PFSK-1 (cell line): ENCODE results near the gene PLXDC2.

ENCODE experiments used
- POLR2AphosphoS5 ChIP-seq: IDR thresholded peaks from 2 replicates; pipeline ENCODE4 v1.6.1; 2012; ENCODE audit warnings: low read depth, mild to moderate bottlenecking, control low read depth, low read length, moderate library complexity
- SIN3A ChIP-seq: IDR thresholded peaks from 2 replicates; pipeline ENCODE4 v1.6.1; 2012; ENCODE audit warnings: mild to moderate bottlenecking, low read length, moderate library complexity, borderline replicate concordance; ENCODE audit not compliant: insufficient read depth
- TAF1 ChIP-seq: IDR thresholded peaks from 2 replicates; pipeline ENCODE4 v1.6.1; 2012; ENCODE audit warnings: low read length, control low read depth, borderline replicate concordance; ENCODE audit not compliant: insufficient read depth
- TF ChIP-seq, protein P1 (sequence below), 2 experiments: IDR thresholded peaks; 2 replicates each; pipeline versions ENCODE4 v1.6.1 to v1.8.0; 2011 to 2012; ENCODE audit warnings: low read depth in 2 of 2, low read length in 2 of 2, control low read depth in 1 of 2, inconsistent platforms in 1 of 2, mild to moderate bottlenecking in 1 of 2, moderate library complexity in 1 of 2; ENCODE audit not compliant: insufficient read depth in 1 of 2

DNA sequence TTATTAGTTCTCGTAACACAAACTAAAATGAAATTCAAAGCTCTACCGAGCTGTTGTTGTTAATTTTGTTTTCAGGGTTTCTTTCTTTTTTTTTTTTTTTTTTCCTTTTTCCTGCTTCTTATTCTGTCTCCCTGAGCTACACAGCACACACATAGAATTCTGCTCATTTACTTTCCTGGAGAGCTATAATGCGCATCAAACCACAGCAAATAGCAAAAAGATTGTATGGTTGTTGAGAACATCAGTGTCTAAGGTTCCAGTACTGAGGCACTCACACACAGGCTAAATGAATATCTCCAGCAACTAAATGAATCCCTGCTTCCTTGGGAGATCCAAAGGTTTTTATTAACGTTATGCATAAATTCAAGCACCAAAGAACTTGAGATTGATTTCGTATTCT, 418.3 kb downstream of the PLXDC2 start:
- no peak for TF ChIP-seq POLR2AphosphoS5
- TF ChIP-seq SIN3A = no peak
- no peak for TF ChIP-seq TAF1
- TF ChIP-seq, protein P1, sequence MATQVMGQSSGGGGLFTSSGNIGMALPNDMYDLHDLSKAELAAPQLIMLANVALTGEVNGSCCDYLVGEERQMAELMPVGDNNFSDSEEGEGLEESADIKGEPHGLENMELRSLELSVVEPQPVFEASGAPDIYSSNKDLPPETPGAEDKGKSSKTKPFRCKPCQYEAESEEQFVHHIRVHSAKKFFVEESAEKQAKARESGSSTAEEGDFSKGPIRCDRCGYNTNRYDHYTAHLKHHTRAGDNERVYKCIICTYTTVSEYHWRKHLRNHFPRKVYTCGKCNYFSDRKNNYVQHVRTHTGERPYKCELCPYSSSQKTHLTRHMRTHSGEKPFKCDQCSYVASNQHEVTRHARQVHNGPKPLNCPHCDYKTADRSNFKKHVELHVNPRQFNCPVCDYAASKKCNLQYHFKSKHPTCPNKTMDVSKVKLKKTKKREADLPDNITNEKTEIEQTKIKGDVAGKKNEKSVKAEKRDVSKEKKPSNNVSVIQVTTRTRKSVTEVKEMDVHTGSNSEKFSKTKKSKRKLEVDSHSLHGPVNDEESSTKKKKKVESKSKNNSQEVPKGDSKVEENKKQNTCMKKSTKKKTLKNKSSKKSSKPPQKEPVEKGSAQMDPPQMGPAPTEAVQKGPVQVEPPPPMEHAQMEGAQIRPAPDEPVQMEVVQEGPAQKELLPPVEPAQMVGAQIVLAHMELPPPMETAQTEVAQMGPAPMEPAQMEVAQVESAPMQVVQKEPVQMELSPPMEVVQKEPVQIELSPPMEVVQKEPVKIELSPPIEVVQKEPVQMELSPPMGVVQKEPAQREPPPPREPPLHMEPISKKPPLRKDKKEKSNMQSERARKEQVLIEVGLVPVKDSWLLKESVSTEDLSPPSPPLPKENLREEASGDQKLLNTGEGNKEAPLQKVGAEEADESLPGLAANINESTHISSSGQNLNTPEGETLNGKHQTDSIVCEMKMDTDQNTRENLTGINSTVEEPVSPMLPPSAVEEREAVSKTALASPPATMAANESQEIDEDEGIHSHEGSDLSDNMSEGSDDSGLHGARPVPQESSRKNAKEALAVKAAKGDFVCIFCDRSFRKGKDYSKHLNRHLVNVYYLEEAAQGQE (IDR thresholded peaks at IDR 0.05; ENCODE audit: insufficient read depth in 1 of 2, low read depth in 2 of 2, low read length in 2 of 2) = no peak
